ENCODE measurements around the gene STARD9.
"Not testable (repeated sequence)": the region's sequence is repeated elsewhere in the genome, so short reads cannot be mapped to it uniquely, and the experiment has no call there.

STARD9 gene

DNA sequence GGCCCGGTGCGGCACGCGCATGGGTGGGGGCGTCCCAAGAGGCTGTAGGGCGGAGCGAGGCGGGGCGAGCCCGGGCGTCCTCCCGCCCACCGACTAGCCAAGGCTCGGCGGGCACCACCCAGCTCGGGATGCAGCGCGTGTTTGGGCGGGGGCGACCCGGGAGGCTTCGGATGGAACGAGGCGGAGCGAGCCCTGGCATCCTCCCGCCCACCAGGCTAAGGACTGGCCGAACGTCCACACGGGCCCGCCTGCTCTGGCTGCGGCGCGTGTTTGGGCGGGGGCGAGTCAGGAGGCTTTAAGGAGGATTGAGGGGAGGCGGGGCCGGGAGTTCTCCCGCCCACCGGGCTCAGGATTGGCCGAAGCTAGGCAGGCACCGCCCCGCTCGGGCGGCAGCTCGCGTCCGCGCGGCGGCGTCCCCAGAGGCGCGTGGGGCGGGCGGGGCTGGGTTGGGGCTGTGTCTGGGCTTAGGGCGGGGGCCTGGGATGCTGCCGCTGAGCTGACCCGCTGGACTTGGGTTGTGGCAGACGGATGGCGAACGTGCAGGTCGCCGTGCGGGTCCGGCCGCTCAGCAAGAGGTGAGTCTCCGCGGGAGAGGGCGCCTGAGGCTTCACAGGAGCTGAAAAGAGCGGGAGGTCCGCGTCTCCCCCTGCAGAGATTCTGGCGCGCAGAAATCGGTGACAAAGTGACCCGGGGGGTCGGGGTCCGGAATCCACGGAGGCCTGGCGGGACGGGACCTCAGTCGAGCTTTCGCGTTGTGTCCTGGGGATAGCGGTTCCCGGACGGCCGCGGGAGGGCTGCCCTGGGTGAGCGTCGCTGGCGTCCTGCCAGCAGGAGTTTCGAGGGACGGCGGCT is at the start of gene STARD9:
Gene STARD9 (plus strand): TSS at position 419 of the 852 bp plus-strand sequence. CDS start 110 bp downstream, at position 529.
- peak; percentile 68 for DNase-seq

DNA sequence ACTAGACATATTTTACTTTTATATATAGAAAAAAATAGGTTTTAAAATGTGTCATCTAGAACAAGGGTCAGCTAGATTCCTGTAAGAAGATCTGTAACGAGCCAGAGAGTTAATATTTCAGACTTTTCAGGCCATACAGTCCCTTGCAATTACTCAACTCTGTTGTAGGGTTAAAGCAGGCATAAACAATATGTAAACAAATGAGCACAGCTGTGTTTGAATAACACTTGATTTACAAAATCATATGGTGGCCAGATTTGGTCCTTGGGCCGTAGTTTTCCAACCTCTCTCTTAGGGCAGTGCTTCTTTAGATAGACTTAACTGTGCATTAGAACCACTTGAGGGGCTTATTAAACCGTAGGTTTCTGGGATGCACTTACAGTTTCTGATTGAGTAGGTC is 46.4 kb upstream of the STARD9 start:
- DNase-seq = no peak

DNA sequence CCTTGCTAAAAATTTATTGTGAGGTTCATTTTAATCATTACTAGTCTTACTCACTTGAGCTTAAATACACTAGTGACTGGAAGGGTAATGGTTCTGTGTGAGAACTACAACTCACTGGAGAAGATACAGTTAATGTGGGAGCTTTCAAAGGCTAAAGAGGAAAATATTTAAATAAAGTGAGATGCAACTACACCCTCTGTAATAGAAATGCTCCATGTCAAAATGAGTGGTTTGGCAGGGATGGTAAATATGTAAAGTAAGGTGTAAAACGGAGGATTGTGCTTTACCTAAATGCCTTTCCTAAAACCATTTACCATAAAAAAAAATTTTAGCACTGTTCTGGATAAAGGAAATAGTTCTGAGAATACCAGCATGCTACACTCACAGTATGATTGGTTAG is 42.2 kb upstream of the STARD9 start:
- no peak for DNase-seq

DNA sequence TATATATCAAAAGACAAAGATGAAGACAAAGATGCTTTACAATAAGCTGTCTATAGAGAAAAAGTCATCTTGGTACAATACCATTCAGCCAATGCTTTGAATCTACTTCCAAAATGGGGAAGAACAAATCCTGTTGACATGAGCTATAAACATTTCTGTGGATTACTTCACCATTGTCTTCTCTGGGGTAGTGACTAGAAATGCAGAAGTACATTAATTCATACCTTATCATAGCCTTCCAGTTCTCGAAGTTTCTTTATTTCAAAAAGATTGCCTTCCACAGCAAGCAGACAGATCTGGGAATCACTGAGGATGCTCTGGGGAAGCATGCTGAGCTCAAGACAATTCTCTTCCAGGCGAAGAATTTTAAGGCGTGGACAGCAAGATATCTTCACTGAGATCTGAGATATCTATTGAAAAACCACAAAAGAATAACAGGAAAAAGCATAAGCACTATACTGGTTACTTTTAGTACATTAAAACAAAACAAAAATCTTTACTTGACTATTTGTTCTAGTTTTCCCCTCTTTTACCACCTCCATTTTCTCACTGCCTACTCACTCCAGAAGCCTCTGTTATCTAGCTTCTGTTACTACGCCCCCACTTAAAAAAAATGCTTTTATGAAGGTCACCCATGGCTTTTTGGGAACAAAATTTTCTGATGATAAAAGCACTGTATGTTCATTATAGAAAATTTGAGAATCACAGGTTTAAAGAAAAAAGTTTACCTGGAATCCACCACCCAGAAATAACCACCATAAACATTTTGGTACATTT is 30.4 kb upstream of the STARD9 start:
- no peak for DNase-seq

DNA sequence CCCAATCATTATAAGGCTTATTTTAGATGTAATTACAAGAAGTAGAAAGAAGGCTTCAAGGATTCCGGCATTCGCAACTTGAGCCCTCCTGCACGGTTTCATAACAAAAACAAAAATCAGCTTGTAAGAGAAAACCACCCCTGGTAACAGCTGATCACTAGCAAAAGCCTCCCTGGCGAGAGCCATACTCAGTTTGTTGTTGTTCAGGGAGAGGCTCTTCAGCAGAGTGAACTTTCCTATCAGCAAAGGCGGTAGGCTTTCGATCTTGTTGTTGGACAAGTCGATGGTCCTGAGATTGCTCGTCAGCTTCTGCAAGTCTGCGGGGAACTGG is 27.5 kb upstream of the STARD9 start:
- no peak for DNase-seq

DNA sequence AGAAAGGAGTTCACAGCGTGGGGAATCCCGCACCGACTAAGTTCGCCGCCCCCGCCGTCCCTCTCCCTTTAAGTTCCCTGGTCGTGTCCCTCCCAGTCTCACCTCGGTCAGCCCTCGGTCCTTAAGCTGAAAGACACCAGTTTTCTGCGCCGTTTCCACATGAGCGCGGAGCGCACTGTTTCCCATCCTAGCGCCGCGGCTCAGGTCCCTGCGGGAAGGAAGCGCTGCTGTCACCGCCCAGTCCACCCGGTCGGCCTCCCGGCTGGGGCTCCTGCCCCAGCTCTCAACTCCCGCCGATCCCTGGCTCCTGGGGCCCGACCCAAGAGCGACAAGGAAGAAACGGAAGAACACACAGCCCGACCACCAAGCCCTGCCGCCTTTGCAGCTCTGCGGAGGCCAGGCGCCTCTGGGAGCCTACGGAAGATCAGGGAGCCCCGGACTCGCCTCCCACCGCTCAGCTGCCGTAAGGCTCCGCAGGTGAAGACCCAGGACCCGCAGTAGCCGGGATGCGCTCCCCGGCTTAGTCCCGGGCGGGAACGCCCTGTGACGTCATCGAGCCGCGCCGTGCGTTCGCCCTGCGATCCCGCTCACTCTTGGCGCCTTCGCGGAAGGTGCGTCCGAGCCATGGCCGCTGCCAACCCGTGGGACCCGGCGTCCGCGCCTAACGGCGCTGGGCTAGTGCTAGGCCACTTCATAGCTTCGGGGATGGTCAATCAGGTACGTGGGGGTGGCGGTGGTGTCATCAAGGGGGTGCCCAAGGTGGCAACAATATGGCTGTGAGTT is 27.0 kb upstream of the STARD9 start, which contains the start of the genes HAUS2 and LRRC57:
Gene HAUS2 (plus strand): TSS at position 590 of the 783 bp plus-strand sequence. CDS start 35 bp downstream, at position 625.
Gene LRRC57 (minus strand): TSS at position 545 of the 783 bp plus-strand sequence. CDS start 359 bp downstream, at position 186.
- DNase-seq = peak; percentile 21

DNA sequence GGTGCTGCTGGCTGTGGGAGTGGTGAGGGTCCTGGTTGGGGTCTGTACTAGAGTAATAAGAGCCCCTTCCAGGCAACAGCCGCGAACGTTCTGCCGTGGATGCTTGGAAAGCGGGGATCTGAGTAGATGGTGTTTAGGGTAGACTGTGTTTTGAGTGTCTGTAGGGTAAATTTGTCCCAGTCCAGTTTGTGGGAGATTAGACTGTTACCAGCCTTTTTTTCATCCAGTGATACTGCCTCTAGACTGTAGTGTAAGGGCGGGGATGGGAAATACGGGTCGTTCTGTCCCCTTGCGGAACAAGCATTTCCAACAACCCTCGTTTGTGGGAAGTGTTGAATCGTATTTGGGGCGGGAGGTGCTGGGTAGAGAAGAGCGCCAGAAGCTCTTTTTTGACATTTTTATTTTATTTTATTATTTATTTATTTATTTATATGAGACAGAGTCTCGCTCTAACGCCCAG is 26.3 kb upstream of the STARD9 start:
- peak; percentile 25 for DNase-seq

DNA sequence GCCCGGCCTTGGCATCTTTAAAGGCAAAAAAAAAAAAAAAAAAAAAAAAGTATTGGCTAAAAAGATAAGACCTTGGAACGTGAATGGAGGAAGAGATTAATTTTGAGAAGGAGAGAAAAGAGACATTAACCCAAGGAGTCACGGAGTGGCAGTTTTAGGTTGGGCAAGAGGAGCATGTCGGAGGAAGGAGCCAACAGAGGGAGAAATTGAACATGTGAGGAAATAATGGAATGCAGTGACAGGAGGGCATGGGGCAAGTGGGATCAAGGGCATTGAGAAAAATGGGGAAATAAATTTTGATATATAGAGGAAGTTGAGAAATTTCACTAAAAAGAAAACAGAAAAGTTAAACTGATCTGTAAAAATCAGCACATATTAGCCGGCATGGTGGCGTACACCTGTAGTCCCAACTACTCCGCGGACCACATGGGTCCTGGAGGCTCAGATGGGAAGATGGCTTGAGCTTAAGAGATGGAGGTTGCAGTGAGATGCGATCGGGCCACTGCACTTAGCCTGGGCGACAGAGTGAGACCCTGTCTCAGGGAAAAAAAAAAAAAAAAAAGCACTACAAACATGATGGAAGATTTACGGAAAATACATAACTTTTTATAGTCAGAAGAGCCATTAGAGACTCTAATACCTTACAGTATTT is 25.5 kb upstream of the STARD9 start:
- no peak for DNase-seq

DNA sequence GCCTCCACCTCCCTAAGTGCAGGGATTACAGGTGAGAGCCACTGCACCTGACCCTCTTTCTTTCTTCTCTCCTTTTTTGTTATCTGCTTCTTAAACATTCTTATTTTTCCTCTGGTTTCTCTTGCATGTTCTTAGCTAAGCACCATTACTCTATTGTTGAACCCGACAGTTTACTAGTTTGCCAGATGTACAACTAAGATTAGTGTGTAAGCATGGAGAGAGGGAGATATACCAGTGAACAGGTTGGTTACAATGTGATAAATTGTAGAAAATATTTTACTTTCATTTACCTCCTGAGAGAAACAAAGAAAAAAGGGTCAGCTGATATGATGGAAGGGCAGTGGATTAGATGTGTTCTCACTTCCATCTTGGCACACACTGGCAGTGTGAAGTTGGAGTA is 21.9 kb upstream of the STARD9 start:
- no peak for DNase-seq

DNA sequence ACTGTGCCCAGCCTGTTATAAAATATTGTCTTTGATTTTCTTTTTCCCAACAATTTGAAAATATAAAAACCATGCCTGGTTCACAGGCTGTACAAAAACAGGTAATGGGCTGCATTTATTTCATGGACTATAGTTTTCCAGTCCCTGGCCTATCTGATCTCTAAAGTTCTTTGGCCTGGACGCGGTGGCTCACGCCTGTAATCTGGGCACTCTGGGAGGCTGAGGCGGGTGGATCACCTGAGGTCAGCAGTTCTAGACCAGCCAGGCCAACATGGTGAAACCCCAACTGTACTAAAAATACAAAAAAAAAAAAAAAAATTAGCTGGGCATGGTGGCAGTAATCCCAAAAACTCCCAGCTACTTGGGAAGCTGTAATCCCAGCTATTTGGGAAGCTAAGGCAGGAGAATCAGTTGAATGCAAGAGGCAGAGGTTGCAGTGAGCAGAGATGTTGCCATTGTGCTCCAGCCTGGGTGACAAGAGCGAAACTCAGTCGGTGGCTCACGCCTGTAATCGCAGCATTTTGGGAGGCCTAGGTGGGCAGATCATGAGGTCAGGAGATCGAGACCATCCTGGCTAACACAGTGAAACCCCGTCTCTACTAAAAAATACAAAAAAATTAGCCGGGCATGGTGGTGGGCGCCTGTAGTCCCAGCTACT is 18.7 kb upstream of the STARD9 start:
- not testable (repeated sequence) for DNase-seq

DNA sequence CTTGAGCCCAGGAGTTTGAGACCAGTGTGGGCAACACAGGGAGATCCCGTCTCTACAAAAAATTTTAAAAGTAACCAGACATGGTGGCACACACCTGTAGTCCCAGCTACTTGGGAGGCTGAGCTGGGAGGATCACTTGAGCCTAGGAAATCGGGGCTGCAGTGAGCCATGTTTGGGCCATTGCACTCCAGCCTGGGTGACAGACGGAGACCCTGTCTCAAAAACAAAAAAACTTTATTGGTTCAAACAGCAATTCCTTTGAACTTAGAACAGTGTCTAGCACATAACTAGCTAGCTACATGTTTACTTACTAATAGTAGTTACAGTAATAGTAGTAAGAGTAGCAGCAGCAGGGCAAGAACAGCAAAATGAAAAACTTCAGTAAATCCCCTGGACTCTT is 16.7 kb upstream of the STARD9 start:
- no peak for DNase-seq

DNA sequence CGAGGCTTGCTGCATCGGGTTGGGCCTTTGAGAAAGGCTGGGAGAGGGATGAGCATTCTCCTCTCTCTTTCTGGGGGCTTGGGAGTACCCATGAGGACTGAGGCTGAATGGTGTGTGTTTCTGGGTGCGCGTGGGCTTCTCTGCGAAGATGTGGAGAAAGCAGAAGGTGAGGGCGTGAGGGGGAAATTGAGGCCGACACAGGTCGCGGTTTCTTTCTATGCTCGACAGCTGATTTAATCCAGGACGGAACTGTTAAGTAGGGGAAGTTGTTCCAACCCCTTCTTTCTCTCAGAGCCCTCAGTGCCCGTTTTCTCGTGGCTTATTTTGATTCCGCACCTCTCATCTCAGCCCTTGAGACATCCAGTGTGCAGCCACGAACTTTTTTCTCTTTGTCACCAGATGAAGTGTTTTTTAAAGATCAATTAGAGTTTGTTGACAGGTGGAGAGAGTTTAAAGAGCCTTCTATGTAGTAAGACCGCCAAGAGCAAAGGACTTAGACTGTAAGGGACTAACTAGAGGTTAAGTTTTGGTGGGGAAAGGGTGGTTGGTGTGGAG is 711 bp downstream of the STARD9 start:
- no peak for DNase-seq

DNA sequence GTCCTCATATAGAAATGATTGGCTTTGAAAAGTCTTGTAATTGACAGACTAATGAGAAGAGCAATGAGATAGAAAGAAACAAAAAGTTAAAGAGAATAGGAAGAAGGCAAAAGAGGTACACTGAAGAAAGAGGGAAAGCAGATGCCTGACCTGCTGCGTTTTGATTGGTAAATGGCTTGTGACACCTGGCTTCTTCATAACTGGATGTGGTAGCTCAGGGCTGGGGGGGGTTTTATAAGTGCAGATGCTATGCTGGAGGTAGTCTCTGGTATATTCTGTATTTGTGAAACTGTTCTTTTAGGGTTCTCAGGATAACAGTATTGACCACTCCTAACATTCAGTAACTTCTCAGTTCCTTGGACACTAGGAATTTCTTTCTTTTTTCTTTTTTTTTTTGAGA is 1.4 kb downstream of the STARD9 start:
- no peak for DNase-seq

DNA sequence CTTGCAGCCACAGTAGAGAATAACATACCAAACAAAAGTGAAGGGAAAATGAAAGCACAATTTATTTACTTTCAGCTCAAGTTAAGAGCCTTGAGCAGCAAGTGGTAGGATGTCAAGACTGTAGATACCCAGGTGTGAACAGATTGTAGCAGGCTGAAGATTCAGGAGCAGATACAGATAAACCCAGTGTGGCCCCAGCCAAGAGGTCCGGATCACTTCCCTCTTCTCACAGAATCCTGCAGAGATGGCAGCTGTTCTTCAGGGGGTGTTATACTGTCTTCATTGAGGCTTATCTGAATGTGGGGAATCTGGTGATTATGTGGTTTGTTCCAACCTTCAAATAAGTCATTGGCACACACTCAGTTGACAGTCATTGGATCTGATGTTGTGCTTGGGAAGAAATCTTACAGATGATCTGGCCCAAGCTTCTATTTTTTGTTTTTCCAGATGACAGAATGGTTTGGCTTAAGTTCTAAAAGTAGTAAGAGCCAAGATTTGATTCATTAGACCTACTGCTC is 2.2 kb downstream of the STARD9 start:
- no peak for DNase-seq

DNA sequence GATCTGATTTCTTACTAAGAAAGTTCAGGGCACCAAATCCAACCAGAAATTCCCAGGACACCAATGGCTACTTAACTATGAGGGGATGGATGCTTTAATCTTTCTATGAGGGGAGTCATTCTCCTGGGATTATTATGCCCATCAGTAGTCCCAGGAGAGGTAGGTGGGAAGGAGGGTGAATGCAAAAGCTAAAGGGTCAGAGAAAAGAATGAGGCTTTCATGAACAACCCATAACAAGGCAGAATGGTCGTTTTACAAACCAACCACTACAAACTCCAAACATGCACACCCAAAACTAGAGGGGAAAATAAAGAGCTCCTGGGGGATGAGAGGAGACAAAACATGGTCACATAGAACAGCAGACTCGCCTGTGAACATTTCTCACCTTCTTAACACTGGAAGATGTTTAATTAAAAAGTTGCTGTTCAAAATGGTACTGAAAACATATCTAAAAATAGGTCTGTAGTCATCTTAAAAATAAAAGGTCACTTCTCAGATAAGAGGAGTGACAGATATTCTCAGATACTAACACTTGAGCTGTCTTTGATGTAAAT is 3.7 kb downstream of the STARD9 start:
- DNase-seq = no peak

DNA sequence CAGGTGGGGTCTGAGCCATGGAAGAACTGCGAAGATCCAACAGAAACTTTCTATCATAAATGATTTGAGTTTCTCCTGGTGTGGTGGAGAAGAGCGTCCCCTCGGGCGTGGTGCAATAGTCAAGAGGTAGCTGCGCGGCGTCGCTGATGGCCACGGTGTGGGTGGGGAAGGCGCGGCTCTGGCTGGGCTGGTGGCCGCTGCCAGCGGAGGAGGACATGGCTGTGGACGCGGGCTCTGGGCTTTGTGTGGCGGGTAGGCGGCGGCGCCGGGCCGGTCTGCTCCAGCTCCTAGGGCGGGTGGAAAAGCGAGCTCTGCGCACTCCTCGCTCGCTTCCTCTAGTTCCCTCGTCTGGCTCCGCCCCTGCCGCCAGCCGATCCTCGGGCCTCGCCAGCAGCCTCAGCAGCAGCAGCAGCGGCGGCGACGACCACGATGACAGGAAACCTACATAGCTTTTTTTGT is 5.9 kb downstream of the STARD9 start:
- DNase-seq = peak; percentile 37

DNA sequence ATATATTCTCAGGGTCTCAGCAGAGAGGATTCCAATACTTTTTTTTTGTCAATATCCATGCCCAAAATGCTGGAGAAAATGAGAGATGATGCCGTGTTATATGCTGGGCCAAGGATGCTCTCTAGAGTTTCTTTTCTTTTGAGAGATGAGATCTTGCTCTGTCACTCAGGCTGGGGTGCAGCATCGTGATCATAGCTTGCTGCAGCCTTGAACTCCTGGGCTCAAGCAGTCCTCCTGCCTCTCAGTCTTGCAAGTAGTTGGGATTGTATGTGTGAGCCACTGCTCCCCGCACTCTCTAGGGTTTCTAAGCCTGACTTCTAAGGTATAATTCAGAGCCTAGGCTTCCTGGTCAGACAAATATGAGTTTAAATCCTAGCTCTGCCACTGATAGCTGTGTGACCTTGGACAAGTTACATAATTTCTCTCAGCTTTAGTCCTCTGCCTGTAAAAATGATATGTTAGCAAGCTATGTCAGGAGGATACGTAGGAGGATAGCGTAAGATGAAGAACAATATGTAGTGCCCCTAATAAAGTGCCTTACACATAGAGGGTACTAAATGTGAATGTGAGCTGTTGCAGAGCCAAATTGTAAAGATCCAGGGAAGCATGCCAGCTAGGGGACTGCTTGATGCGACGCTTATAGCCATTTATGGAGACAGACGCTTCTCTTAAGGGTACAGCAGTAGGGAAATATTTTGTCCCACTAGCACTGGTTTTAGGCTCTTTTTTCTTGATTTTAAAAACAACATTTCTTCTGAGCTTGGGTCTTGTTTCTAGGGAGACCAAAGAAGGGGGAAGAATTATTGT is 7.4 kb downstream of the STARD9 start:
- DNase-seq = no peak

DNA sequence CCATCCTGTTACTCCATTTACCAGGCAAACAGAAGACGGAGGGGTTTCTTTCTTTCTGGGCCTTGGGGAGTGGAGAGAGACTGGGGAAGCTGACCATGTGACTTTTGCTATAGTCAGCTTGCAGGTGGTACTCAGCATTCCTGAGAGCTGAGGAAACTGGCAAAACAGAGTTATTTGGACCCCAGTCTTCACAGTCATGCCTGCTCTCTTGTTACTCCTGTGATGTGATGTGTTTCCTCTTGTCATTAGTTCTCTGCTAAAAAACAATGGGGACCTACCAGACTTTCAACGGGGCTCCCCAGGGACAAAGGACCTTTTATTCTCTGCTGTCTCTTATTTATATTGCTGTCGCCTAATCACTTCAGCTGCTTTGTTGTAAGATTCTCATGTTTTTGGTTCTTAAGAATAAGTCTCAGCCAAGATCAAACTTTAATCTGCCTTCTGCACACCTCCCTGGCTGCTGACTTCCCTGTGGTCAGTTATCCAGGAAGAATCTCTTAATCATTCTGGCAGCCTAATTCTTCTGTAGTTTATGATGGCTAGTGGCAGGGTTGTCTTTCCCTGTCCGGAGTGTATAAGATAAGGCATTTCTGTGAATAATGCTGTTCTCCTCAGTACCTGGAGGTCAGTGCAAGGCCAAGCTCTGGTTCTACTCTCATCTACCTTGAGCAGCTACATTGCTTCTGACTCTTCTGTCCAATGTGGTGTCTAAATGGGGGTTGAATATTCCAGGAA is 8.8 kb downstream of the STARD9 start:
- DNase-seq = no peak

DNA sequence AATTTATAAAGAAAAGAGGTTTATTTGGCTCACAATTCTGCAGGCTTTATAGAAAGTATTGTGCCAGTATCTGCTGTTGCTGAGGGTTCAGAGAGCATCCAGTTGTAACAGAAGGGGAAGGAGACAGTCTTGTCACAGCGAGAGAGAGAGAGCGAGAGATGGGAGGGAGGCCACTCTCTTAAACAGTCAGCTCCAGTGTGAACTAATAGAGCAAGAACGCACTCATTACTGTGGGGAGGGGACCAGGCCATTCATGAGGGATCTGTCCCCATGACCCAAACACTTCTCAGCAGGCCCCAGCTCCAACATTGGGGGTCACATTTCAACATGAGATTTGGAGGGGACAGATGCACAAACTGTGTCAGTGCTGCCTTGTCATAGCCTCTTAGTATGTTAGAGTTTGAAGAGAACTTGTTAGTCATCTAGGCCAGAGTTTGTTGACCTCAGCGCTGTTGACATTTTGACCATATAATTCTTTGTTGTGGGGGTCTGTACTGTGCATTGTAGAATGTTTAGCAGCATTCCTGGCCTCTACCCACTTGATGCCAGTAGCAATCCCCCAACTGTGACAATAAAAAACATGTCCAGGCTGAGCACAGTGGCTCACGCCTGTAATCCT is 15.3 kb downstream of the STARD9 start:
- DNase-seq = no peak
